ENCODE measurements around the gene TMEM139.
A peak's percentile ranks its signal among the peaks of the same experiment; 100 is the strongest.
"Not testable (repeated sequence)": the region's sequence is repeated elsewhere in the genome, so short reads cannot be mapped to it uniquely, and the experiment has no call there.

The TMEM139 gene

GRCh38 chr7:143289421-143289820 lies 4.7 kb downstream of the TMEM139 start:
- peak; percentile 12 for DNase-seq (ENCODE audit: low read depth)

- DNase-seq (ENCODE audit: low read depth): not testable (repeated sequence)
Observed at GRCh38 chr7:143289888-143290287, 5.1 kb downstream of the TMEM139 start.

- no peak for DNase-seq (ENCODE audit: low read depth)
Observed at GRCh38 chr7:143290293-143290692, 5.5 kb downstream of the TMEM139 start.

- no peak for DNase-seq (ENCODE audit: low read depth)
Observed at GRCh38 chr7:143292876-143293275, 8.1 kb downstream of the TMEM139 start.

- no peak for DNase-seq (ENCODE audit: low read depth)
Observed at GRCh38 chr7:143295870-143296269, 11.1 kb downstream of the TMEM139 start.

- no peak for DNase-seq (ENCODE audit: low read depth)
Observed at GRCh38 chr7:143296686-143297085, 11.9 kb downstream of the TMEM139 start.

GRCh38 chr7:143299346-143299745 lies 14.6 kb downstream of the TMEM139 start:
- DNase-seq (ENCODE audit: low read depth): peak; percentile 66

- peak; percentile 38 for DNase-seq (ENCODE audit: low read depth)
Observed at GRCh38 chr7:143299840-143300239, 15.1 kb downstream of the TMEM139 start.

- DNase-seq (ENCODE audit: low read depth): peak; percentile 40
Observed at GRCh38 chr7:143300959-143301935, 16.5 kb downstream of the TMEM139 start.

GRCh38 chr7:143303733-143304132 lies 19.0 kb downstream of the TMEM139 start:
- no peak for DNase-seq (ENCODE audit: low read depth)

- DNase-seq (ENCODE audit: low read depth): no peak
Observed at GRCh38 chr7:143304938-143305337, 20.2 kb downstream of the TMEM139 start.

- DNase-seq (ENCODE audit: low read depth): peak; percentile 49
Observed at GRCh38 chr7:143305423-143306070, 20.8 kb downstream of the TMEM139 start.

- DNase-seq (ENCODE audit: low read depth): no peak
Observed at GRCh38 chr7:143308632-143309031, 23.9 kb downstream of the TMEM139 start.

- DNase-seq (ENCODE audit: low read depth): no peak
Observed at GRCh38 chr7:143314127-143314526, 29.4 kb downstream of the TMEM139 start.

- DNase-seq (ENCODE audit: low read depth): no peak
Observed at GRCh38 chr7:143315776-143316175, 31.0 kb downstream of the TMEM139 start, which contains the start of gene CLCN1. TSS of gene CLCN1 (plus strand) at chr7:143316111. CDS start at chr7:143316213, 102 bp downstream.

- no peak for DNase-seq (ENCODE audit: low read depth)
Observed at GRCh38 chr7:143316492-143316891, 31.7 kb downstream of the TMEM139 start.

GRCh38 chr7:143318661-143319060 lies 33.9 kb downstream of the TMEM139 start:
- DNase-seq (ENCODE audit: low read depth): no peak

- no peak for DNase-seq (ENCODE audit: low read depth)
Observed at GRCh38 chr7:143320620-143321019, 35.9 kb downstream of the TMEM139 start.

- no peak for DNase-seq (ENCODE audit: low read depth)
Observed at GRCh38 chr7:143321242-143321641, 36.5 kb downstream of the TMEM139 start.

- no peak for DNase-seq (ENCODE audit: low read depth)
Observed at GRCh38 chr7:143321734-143322133, 37.0 kb downstream of the TMEM139 start.

- no peak for DNase-seq (ENCODE audit: low read depth)
Observed at GRCh38 chr7:143322760-143323633, 38.2 kb downstream of the TMEM139 start.

GRCh38 chr7:143323653-143324052 lies 38.9 kb downstream of the TMEM139 start:
- no peak for DNase-seq (ENCODE audit: low read depth)

All from ELR (cell line).